HT1080 (cell line): ENCODE data around the gene MRPL16. TPM values are rescaled to one million over a fixed set of nuclear protein-coding genes. Genes with fewer than 3 reads are reported as not detected.

ENCODE experiments used
- DNase-seq: peaks from one replicate; pipeline ENCODE4 v3.0.0-alpha.2; 2015; ENCODE audit warnings: low read depth
- total RNA-seq: library from RNA; depleted of rRNA; stranded (reverse); fragments of >200 nt; shearing (Covaris generic); gene quantifications from 2 replicates; pipeline ENCODE4 v1.2.3, GENCODE V29; 2014; rRNA removed

The MRPL16 gene
- total RNA-seq, 1 experiment from 2014 or later, result 91.6 TPM

DNA sequence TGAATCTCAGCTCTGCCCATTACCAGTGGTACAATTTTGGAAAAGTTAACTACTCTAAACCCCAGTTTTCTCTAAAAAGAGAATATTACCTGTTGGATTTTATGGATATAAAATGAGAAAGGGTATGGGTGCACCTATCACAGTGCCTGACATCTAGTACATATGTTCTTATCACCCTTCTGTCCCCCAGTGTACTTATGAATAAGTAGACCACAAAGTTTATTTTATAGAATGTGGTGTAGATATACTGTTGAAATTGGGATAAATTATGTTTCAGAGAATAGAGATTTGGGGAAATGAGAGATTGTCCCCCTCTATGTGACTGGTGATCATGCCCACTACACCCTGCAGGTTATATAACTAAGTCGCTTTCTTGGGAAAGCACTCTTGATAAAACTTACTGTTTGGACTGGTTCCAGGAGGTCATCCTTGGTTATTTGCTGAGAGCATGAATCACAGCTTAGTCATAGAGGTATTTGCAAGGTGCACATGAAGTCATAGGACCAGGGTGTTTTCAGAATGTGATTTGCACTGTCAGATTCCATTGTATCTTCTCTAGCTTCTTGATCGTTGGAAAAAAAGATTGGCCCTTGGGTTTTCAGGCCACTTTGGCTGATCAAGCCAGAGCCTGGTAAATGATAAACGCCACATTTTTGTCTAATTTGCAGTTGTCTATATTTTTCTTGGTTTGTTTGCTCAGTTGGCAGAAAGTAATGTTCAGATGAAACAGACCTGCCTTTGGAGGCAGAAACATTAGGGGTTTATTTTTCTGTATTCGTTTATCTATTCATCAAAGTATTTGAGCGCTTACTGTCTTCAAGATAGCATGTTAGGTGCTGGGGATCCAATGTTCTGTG lies 34.1 kb downstream of the MRPL16 start:
- peak; percentile 88 for DNase-seq

- no peak for DNase-seq
Measured at GRCh38 chr11:59773083-59773440, 37.5 kb downstream of the MRPL16 start.

DNA sequence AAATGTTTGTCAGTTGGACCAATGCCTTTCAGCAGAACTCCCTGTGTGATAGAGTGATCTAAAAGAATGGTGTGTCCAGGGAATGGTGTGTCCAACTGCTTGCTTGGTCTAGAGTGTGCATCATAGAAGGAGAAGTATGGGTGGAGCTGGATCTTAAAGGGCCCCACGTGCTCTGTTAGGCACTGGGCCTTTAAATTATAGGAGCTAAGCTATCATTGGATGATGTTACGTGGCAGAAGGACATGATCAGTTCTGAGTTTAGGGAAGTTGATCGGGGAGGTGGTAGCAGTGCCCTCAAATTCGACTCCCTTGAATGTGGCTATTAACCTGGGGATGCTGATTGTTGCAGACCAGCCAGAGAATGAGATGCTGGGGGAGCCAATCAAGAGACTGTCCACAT lies 39.0 kb downstream of the MRPL16 start:
- DNase-seq, result no peak

DNA sequence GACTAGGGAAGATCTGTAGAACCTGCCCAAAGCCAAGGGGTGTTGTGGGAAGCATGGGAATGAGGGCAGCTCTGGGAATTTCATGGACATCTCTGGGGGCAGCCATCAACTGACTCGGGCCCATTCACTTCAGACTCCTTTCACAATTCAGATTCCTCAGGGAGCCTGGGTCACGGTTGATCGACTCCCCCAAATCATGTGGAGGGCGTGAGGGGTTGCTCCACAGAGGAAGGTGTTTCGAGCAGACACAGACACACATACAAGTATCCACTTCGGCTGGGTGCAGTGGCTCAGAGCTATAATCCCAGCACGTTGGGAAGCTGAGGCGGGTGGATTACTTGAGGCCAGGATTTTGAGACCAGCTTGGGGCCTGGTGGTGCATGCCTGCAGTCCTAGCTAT lies 39.7 kb downstream of the MRPL16 start:
- no peak for DNase-seq

GRCh38 chr11:59770319-59770718 lies 40.3 kb downstream of the MRPL16 start:
- DNase-seq, result no peak

DNA sequence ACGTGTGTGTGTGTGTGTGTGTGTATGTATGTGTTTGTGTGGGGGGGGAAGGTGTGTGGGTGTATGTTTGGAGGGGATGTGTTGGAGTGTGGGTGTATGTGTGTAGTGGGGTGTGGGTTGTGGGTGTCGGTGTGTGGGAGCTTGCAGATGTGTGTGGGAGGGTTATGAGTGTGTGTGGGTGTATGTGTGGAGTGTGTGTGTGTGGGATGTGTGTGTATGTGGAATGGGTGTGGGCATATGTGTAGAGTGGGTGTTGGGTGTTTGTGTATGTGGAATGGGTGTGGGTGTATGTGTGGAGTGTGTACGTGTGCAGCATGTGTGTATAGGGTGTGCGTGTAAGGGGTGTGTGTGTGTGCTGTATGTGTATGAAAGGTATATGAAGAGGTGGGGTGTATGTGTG lies 40.8 kb downstream of the MRPL16 start:
- DNase-seq, result no peak

- DNase-seq, result peak; percentile 89
Measured at GRCh38 chr11:59769111-59769510, 41.5 kb downstream of the MRPL16 start.

DNA sequence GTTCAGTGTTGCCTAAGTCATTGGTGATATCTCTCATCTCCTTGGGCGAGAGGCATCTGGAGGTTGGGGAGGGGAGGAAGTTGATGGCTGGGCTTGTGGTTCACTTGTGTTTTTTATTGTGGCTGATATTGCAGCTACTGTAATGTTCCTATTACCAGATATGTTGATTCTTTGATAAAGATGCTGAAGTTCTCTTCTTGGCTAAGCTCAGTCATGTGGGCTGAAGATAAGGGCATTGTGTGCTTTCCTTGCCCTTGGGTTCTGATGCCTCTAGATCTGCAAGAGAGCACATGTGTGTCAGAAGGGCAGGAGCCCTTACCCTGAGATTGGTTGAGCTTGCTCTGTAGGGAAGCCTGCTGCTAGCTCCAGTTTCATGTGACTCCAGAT lies 43.4 kb downstream of the MRPL16 start:
- no peak for DNase-seq

GRCh38 chr11:59766542-59767224 lies 43.9 kb downstream of the MRPL16 start:
- no peak for DNase-seq

DNA sequence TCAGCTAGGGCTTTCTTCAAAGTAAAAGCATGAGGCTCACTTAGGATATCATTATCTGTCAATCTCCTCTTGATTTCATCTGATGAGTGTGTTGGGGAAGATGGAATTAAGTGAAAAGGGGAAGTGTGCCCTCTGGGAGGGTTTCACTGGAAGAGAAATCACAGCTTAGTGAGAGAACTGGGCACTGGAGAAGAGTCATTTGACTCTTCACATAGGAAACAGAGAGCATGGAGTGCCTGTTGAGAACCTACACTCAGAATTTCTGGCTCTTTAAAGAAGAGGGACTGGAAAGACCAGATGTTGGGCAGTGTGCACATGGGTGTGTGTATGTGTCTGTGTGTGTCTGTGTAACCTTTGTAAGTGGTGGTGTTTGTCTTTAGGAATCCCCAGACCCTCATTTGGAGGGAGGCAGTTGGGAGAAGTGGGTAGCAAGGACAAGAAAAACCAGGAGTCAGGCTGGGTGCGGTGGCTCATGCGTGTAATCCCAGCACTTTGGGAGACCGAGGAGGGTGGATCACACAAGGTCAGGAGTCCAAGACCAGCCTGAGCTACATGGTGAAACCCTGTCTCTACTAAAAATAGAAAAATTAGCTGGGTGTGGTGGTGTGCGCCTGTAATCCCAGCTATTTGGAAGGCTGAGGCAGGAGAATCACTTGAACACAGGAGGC lies 45.4 kb downstream of the MRPL16 start:
- no peak for DNase-seq

DNA sequence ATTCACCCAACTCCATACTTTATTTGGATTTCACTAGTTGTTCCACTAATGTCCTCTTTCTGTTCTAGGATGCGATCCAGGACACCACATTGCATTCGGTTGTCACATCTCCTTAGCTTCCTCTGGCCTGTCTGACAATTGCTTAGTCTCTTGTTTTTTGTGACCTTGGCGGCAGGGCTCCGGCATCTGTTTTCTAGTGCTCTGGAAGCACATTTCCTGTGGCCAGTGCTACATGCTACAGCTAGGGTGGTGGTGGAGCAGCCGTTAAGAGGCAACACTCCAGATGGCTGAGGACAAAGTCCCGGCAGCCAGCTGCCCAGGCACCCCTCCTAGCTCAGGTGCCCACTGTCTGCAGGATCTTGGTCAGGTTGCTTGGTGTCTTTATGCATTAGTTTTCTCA lies 48.6 kb downstream of the MRPL16 start:
- DNase-seq, result no peak

DNA sequence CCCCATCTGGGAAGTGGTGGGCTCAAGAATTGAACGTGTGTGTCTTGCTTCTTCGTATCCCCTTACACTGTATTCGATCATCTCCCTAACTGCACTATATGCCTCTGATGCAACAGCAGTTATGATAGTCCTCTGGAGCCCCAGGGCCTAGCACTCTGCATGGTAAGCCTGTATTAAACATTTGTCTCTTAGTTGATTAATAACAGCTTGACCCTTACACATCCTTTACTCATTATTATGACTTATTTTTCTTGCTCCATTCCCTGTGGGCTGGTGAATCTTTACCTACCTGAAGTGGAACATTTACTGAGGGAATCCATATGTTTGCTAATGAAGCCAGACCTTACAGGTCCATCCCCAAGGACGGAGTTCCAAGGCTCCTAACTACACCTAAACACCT lies 49.8 kb downstream of the MRPL16 start:
- no peak for DNase-seq

DNA sequence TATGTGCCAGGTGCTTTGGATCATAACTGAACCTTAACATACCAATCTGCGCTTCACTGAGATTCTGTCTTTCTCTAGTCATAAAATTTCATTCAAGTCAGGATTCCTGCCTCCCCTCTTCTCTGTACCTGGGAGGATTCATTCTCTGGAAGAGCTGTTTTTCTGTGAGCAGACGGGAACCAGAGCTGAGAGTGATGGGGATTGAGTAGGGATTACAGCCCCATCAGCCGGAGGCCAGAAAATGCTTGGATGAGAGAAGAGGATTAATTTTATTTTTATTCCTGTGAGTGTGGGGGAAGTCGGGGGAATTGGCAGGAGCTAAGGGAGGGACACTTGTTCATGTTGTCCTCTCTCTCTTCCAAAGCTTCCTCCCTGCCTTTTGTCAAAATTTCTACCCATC lies 50.7 kb downstream of the MRPL16 start:
- no peak for DNase-seq

- no peak for DNase-seq
Measured at GRCh38 chr11:59758401-59759037, 52.1 kb downstream of the MRPL16 start.

DNA sequence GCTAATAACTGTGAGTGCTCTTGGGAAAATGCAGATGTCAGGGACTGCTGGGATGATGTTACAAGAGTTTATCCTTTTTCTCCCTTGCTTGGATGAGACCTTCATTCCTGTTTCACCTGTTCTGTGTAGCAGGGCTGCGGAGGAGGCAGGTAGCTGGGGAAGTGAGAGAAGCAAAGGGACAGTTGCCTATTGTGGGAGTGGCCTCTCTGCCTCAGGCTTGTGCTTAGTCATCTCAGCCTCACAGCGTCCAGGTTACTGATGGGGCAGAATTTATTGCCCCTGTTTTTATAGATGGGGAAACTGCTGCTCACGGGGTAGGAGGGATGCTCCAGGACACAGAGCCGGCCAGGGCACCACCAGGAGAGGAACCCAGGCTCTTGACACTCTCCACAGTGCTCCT lies 53.7 kb downstream of the MRPL16 start:
- DNase-seq, result peak; percentile 46

DNA sequence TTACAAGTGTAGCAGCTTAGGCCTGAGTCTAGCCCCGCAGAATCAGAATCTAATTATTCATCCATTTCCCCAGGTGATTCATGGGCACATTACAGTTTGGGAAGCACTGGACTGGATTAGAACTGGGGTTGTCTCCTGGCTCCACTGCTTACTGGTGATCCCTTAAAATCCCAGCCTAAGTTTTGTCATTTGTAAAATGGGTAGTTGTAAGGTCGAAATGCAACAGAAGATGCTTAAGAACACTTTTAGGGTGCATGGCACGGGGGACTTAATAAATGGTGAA lies 54.1 kb downstream of the MRPL16 start:
- no peak for DNase-seq

Other genes starting within 250 kb of the MRPL16 start
- gene OSBP, start 195.0 kb downstream of the MRPL16 start, total RNA-seq, result 13.4 and 18.0 TPM in 2 replicates
- gene PATL1, start 141.7 kb downstream of the MRPL16 start, total RNA-seq, result 13.2 and 15.4 TPM in 2 replicates
- not detected in 2 replicates for gene OR10V1, start 96.9 kb downstream of the MRPL16 start, total RNA-seq
- 41.6 and 42.6 TPM in 2 replicates for gene STX3, start 55.4 kb downstream of the MRPL16 start, total RNA-seq
- not detected in 2 replicates for gene CBLIF, start 34.7 kb upstream of the MRPL16 start, total RNA-seq
- 0.30 and 4.1 TPM in 2 replicates for gene TCN1, start 55.7 kb upstream of the MRPL16 start, total RNA-seq
- 0.13 TPM in 1 of 2 replicates, not detected in the other for gene OOSP3, start 68.0 kb upstream of the MRPL16 start, total RNA-seq
- not detected in 2 replicates for gene OOSP1, start 127.7 kb upstream of the MRPL16 start, total RNA-seq
- not detected in 2 replicates for gene OOSP4A, start 153.3 kb upstream of the MRPL16 start, total RNA-seq
- 0.23 TPM in 1 of 2 replicates, not detected in the other for gene OOSP4B, start 206.4 kb upstream of the MRPL16 start, total RNA-seq
- gene OOSP2, start 229.6 kb upstream of the MRPL16 start, total RNA-seq, result not detected in 2 replicates
- gene MS4A3, start 245.9 kb upstream of the MRPL16 start, total RNA-seq, result not detected in 2 replicates